GM18526 (cell line): ENCODE results near the gene PTCHD1.

Experiments used
- POLR2A ChIP-seq: IDR thresholded peaks from 3 replicates; pipeline ENCODE4 v1.6.1; 2011; ENCODE audit not compliant: insufficient read length; ENCODE audit errors: extremely low read depth

Gene PTCHD1

GRCh38 chrX:23333842-23334520 lies 668 bp upstream of the PTCHD1 start:
- no peak for TF ChIP-seq POLR2A

GRCh38 chrX:23334521-23334847 lies 165 bp upstream of the PTCHD1 start:
- no peak for TF ChIP-seq POLR2A

- TF ChIP-seq POLR2A: no peak
These were observed 3.7 kb downstream of the PTCHD1 start for GRCh38 chrX:23338334-23338733.

GRCh38 chrX:23341452-23341851 lies 6.8 kb downstream of the PTCHD1 start:
- no peak for TF ChIP-seq POLR2A

DNA sequence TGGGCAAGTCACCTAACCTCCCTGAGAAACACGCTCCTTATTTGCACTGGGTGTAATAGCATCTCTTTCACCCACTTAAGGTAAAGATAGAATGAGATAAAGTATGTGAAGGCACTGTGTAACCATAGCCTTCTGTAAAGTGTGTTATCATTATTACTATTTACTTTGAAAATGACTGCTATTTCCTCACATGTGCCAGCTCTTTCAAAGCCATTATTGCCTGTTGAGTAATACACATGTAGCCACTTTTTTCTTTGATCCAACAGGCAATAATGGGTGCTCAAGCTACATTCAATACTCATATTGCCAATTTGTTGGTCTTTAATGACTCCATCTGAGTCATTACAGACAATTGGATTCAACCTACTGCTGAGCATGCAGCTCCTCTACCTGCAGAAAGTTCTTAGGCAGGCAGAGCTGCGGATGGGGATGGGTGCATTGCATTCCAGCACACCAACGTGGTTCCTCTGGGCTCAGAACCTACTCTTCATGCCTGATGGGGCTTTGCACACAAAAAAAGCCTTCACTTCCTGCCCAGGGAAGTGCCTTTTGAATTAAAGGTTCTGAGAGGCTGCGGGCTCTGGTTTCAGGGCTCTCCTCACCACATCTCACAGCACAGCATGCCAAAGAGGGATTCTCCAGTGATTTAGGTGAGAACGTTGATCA lies 9.7 kb downstream of the PTCHD1 start:
- no peak for TF ChIP-seq POLR2A

GRCh38 chrX:23344904-23345271 lies 10.2 kb downstream of the PTCHD1 start:
- no peak for TF ChIP-seq POLR2A

DNA sequence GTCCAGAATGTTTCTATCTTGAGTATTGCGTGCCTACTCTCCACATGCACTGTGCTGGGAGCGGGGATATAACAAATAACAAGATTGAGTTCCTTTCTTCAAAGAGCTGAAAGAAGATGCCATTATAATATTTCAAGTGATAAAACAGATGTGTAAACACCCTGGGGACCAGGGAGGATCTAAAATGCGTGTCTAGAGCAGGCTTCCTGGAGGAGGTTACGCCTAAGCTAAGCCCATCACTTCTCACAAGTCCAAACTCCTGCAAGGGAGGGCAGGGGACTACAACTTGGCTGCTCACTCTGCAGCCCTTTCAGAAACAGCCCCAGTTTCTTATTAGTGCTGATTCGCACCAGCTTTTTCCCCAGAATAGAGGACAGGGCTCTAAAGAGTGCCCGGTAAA lies 21.5 kb downstream of the PTCHD1 start:
- TF ChIP-seq POLR2A: no peak

DNA sequence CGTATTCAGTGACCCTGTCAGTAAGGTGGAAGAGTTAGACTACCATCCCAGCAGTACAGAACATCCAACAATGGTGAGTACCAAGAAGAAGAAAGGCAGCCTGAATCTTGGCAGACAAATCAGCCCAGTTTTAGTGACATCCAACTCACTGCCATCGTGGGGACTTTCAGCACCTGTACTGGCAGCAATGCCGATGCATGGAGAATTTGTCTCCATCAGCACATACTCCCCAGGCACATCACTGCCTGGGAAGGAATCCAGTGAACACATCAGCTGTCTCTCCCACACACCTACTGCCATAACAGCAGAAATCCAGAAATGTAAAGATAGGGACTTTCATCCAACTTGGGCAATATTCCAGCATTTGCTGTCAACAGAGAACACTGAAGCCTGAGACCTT lies 29.8 kb downstream of the PTCHD1 start:
- TF ChIP-seq POLR2A: no peak

DNA sequence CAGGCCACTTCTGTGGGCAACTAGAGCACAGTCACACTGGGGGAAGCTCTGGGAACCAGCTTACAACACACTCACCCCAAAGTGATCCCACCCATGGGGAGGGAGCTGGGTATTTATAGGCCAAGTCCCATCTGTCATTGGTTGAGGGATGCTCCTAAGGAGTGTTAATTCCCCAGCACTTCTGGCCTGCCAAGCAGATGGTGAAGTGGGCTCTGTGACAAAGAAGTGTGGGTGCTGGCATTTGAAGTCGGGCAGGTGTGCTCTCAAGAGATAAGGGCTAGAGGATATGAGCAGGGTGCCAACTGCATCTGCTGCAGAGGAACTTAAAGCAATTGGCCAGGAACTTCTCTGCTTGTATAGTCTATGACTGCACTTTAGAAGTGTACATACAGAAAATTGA lies 30.9 kb downstream of the PTCHD1 start:
- no peak for TF ChIP-seq POLR2A

GRCh38 chrX:23366914-23367313 lies 32.3 kb downstream of the PTCHD1 start:
- TF ChIP-seq POLR2A: no peak

DNA sequence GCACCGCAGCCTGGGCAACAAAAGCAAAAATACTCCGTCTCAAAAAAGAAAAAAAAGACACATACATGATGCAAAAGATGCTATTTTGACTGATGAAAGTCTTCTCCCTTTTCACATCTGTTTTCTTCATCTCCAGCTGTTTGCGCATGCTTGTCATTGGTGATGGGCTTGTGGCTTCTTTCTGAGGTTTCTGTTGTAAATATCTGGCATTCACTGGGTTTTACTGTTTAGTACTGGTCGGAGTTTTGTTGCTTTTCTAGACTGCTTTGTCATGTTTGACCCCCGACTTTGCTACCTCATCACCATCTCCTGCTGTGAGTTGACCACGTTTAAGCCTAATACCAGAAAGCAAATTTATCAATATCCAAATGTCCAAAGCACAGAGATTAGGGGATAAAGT lies 34.4 kb downstream of the PTCHD1 start:
- no peak for TF ChIP-seq POLR2A

- TF ChIP-seq POLR2A: no peak
These were observed 37.7 kb downstream of the PTCHD1 start for GRCh38 chrX:23372220-23372902.

DNA sequence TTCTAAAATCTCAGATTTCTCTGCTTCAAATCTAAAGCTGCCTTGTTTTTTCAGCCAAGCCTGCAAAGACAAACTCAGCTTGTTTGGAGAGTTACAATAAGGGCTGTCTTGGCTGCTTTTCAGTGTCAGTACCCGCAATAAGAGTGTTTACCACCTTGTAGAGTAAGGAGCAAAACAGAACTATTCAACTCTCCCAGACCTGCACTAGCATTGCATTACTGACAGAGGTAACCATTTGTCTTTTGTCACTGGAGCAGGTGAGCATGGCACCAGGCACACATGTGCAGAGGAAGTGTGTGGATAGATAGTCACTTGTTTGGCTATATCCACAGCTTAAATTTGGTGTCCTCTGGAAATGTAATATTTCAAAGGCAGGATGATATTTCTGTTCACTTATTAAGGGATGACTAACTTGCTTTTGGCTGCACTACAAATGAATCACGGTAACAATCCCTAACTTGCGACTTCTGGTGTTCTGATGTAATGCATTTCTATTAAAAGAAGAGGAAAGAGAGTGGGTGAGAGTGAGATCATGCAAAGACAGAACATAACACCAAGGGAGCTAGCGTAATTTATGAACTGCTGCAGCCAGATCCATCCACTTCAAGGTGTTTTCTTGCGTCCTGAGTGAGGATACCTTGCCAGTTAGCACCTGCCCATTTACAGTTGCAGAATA lies 38.6 kb downstream of the PTCHD1 start:
- no peak for TF ChIP-seq POLR2A

DNA sequence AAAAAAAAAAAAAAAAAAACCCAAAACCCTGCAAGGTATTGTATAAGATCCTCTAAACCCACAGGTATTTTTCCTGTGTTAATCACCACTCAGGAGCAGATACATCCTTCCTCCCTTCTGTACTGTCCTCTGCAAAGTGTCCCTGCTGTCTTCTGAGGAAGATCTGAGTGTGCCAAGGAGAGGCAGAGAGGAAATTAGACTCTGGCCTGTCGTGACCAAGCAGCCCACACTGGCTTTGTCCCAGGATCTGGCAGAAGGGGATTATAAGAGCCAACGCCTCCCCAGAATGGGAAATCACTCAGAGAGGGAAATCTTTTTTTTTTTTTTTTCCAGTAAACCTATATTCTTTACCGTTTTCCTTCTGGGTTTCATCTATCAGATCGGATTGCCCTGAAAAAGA lies 39.6 kb downstream of the PTCHD1 start:
- TF ChIP-seq POLR2A: no peak

DNA sequence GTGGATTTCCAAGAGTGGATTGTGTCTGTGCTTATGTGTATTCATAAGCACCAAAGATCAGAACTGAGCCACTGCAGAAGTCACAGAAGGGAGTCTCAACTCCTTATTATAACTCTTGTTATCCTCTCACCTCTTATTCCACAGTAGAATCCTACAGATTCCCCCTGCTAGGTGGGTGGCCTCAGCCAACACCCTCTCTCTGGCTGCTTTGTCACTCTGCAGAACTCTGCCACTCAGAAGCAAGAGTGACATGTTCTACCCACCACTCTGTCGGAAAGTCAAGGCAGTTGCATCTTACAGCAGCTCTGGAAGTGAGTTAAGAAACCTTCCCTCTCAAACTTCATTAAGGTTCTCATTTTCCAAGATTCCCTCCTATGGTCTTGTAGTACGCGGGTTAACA lies 41.9 kb downstream of the PTCHD1 start:
- TF ChIP-seq POLR2A: no peak

GRCh38 chrX:23380581-23380980 lies 45.9 kb downstream of the PTCHD1 start:
- TF ChIP-seq POLR2A: no peak
